Fibroblast of lung (primary cell): ENCODE data around the gene C17orf114.

Experiments
- DNase-seq, 2 donors: peaks; one replicate each; pipeline versions ENCODE4 v3.0.0 to v3.0.0-alpha.2; 2010; ENCODE audit warnings: low read depth in 2 of 2
- H2AFZ ChIP-seq: 2 replicates; pipeline ENCODE4 v1.5.1; 2012; ENCODE audit warnings: low read length, control low read depth, inconsistent platforms
- H3K27ac ChIP-seq: 2 replicates; pipeline ENCODE4 v1.5.1; 2011; ENCODE audit warnings: low read length, control low read depth; ENCODE audit not compliant: insufficient read depth
- H3K27me3 ChIP-seq: 2 replicates; pipeline ENCODE4 v1.5.1; 2011; ENCODE audit warnings: mild to moderate bottlenecking, low read length; ENCODE audit not compliant: control insufficient read depth, insufficient read depth
- H3K36me3 ChIP-seq: 2 replicates; pipeline ENCODE4 v1.5.1; 2011; ENCODE audit warnings: low read length; ENCODE audit not compliant: control insufficient read depth, insufficient read depth
- H3K4me1 ChIP-seq: 2 replicates; pipeline ENCODE4 v1.5.1; 2011; ENCODE audit warnings: low read length; ENCODE audit not compliant: control insufficient read depth, insufficient read depth; ENCODE audit errors: extremely low read depth
- H3K4me2 ChIP-seq: 2 replicates; pipeline ENCODE4 v1.5.1; 2011; ENCODE audit warnings: low read length, control low read depth; ENCODE audit not compliant: insufficient read depth; ENCODE audit errors: extremely low read depth
- H3K4me3 ChIP-seq, 4 experiments: fragments of 200-600 bp in 1 of 4; sonication (generic) in 1 of 4; replicated peaks in 1 of 4; 2 replicates each; pipeline ENCODE4 v1.5.1; 2011 to 2016; ENCODE audit warnings: low read length in 4 of 4, low read depth in 3 of 4, mild to moderate bottlenecking in 3 of 4, control low read depth in 2 of 4, inconsistent platforms in 1 of 4, mixed read lengths in 1 of 4; ENCODE audit not compliant: insufficient read depth in 1 of 4; ENCODE audit errors: control extremely low read depth in 1 of 4
- H3K79me2 ChIP-seq: 2 replicates; pipeline ENCODE4 v1.5.1; 2012; ENCODE audit warnings: mild to moderate bottlenecking, low read length, inconsistent platforms; ENCODE audit not compliant: control insufficient read depth, insufficient read depth
- H3K9ac ChIP-seq: 2 replicates; pipeline ENCODE4 v1.5.1; 2011; ENCODE audit warnings: mild to moderate bottlenecking, low read length, control low read depth; ENCODE audit not compliant: insufficient read depth
- H3K9me3 ChIP-seq: 2 replicates; pipeline ENCODE4 v1.5.1; 2012; ENCODE audit warnings: low read depth, low read length; ENCODE audit not compliant: control insufficient read depth, insufficient read depth
- H4K20me1 ChIP-seq: 2 replicates; pipeline ENCODE4 v1.5.1; 2011; ENCODE audit warnings: low read length; ENCODE audit not compliant: control insufficient read depth, insufficient read depth; ENCODE audit errors: extremely low read depth
- CTCF ChIP-seq, 2 donors: IDR thresholded peaks in 1 of 2; conservative IDR thresholded peaks in 1 of 2; 1 replicate in 1 of 2; 2 replicates in 1 of 2; pipeline ENCODE4 v1.5.1; 2011 to 2012; ENCODE audit warnings: low read length in 2 of 2, control low read depth in 1 of 2, inconsistent platforms in 1 of 2, low read depth in 1 of 2, mild to moderate bottlenecking in 1 of 2
- EZH2 ChIP-seq: IDR thresholded peaks from 2 replicates; pipeline ENCODE4 v1.5.1; 2012; ENCODE audit warnings: low read length, control low read depth, mild to moderate bottlenecking; ENCODE audit errors: missing control alignments

The C17orf114 gene

GRCh38 chr17:4827399-4827798 lies 25.3 kb upstream of the C17orf114 start:
- Histone ChIP-seq H3K4me2 (no peak overlapping the region), H2AFZ (no peak overlapping the region), H3K4me1 (no peaks in the 10 kb centered on the region), H3K27me3 (no peaks in the 10 kb centered on the region), H3K9ac (no peak overlapping the region), H3K4me3 (no peak overlapping the region), H4K20me1 (no peaks in the 10 kb centered on the region), H3K36me3 (no peaks in the 10 kb centered on the region), H3K27ac (no peak overlapping the region), H3K9me3 (no peaks in the 10 kb centered on the region), H3K79me2 (no peaks in the 10 kb centered on the region)
- TF ChIP-seq EZH2 = no peak
- no peak for TF ChIP-seq CTCF (conservative IDR thresholded peaks at IDR 0.05 in 1 of 2, IDR thresholded peaks at IDR 0.05 in 1 of 2; ENCODE audit: low read depth in 1 of 2, low read length in 2 of 2)
- DNase-seq = no peak

- no peak overlapping the region for H3K27ac ChIP-seq
- no peak overlapping the region for H3K4me2 ChIP-seq
- H3K36me3 ChIP-seq = no peaks in the 10 kb centered on the region
- no peaks in the 10 kb centered on the region for H3K79me2 ChIP-seq
- DNase-seq = no peak
- H3K27me3 ChIP-seq = no peaks in the 10 kb centered on the region
- TF ChIP-seq CTCF (conservative IDR thresholded peaks at IDR 0.05 in 1 of 2, IDR thresholded peaks at IDR 0.05 in 1 of 2; ENCODE audit: low read depth in 1 of 2, low read length in 2 of 2) (no peak), EZH2 (no peak)
- H3K9me3 ChIP-seq = no peaks in the 10 kb centered on the region
- no peaks in the 10 kb centered on the region for H4K20me1 ChIP-seq
- no peak overlapping the region for H3K9ac ChIP-seq
- no peaks in the 10 kb centered on the region for H3K4me1 ChIP-seq
- no peak overlapping the region for H3K4me3 ChIP-seq
- H2AFZ ChIP-seq = no peak overlapping the region
Observed at GRCh38 chr17:4823373-4824089, 21.4 kb upstream of the C17orf114 start.

- H2AFZ ChIP-seq = no peak overlapping the region
- no peak overlapping the region for H3K9ac ChIP-seq
- TF ChIP-seq CTCF (conservative IDR thresholded peaks at IDR 0.05 in 1 of 2, IDR thresholded peaks at IDR 0.05 in 1 of 2; ENCODE audit: low read depth in 1 of 2, low read length in 2 of 2) (no peak), EZH2 (no peak)
- no peaks in the 10 kb centered on the region for H3K36me3 ChIP-seq
- no peaks in the 10 kb centered on the region for H4K20me1 ChIP-seq
- DNase-seq = no peak
- H3K4me2 ChIP-seq = no peak overlapping the region
- H3K79me2 ChIP-seq = no peaks in the 10 kb centered on the region
- no peak overlapping the region for H3K4me3 ChIP-seq
- H3K27ac ChIP-seq = no peak overlapping the region
- H3K4me1 ChIP-seq = no peaks in the 10 kb centered on the region
- H3K27me3 ChIP-seq = no peaks in the 10 kb centered on the region
- H3K9me3 ChIP-seq = no peaks in the 10 kb centered on the region
Observed at GRCh38 chr17:4822835-4823234, 20.7 kb upstream of the C17orf114 start.
